HepG2 (cell line): Measurements from ENCODE around the gene AK4. TPM values are rescaled to one million over a fixed set of nuclear protein-coding genes. Genes with fewer than 3 reads are reported as not detected.

Experiments
- ATAC-seq: fragments of 200-7000 bp; cut with Tn5 transposase; 3 replicates; pipeline ENCODE4 v1.9.1; 2020; ENCODE audit warnings: mild to moderate bottlenecking, moderate library complexity
- BruUV-seq: library from RNA; stranded (reverse); fragments of 400-500 nt; replicated peaks from 2 replicates; lab custom pipeline; 2021; lab: Mats Ljungman, UMichigan
- CTCF ChIA-PET: fragments of 300-600 bp; formaldehyde crosslinking; extraction: SDS; loops from one replicate; lab custom pipeline; 2021; ENCODE audit warnings: low total read pairs, inconsistent platforms, low intra/inter-chr PET ratio; lab: Yijun Ruan, JAX
- POLR2A ChIA-PET: fragments of 350-600 bp; sonication (Branson Sonifier 250); formaldehyde crosslinking; loops from one replicate; lab custom pipeline; 2020; ENCODE audit warnings: antibody characterized with exemption, inconsistent platforms; lab: Yijun Ruan, JAX
- DNase-seq: peaks from one replicate; pipeline ENCODE4 v3.0.0-alpha.2; 2015; ENCODE audit warnings: low spot score
- FAIRE-seq: peaks from 3 replicates; lab custom pipeline; 2011; peaks lifted over from hg19 to GRCh38; lab: Jason Lieb, UNC
- H2AFZ ChIP-seq: one replicate; pipeline ENCODE4 v1.6.1; 2011; ENCODE audit warnings: low read length, inconsistent platforms
- H3K27ac ChIP-seq: fragments of 300-600 bp; 3 replicates; pipeline ENCODE4 v1.8.0; 2011; ENCODE audit warnings: mixed run types, mild to moderate bottlenecking, mixed read lengths, low read length, inconsistent platforms; ENCODE audit not compliant: insufficient read depth; ENCODE audit errors: extremely low read length
- H3K27me3 ChIP-seq, 2 experiments: fragments of 200-600 bp in 1 of 2; 2 replicates in 1 of 2; 3 replicates in 1 of 2; pipeline versions ENCODE4 v1.6.0 to v1.8.0; 2011; ENCODE audit warnings: low read length in 2 of 2, mild to moderate bottlenecking in 2 of 2, moderate library complexity in 2 of 2, inconsistent platforms in 1 of 2; ENCODE audit not compliant: insufficient read depth in 2 of 2, control insufficient read depth in 1 of 2
- H3K36me3 ChIP-seq, 2 experiments: fragments of 200-600 bp in 1 of 2; replicated peaks in 1 of 2; 2 replicates in 1 of 2; 3 replicates in 1 of 2; pipeline versions ENCODE4 v1.5.1 to v1.8.0; 2011; ENCODE audit warnings: low read length in 2 of 2, inconsistent platforms in 1 of 2; ENCODE audit not compliant: insufficient read depth in 2 of 2, control insufficient read depth in 1 of 2
- H3K4me1 ChIP-seq: 2 replicates; pipeline ENCODE4 v1.5.1; 2012; ENCODE audit warnings: low read length, inconsistent platforms; ENCODE audit not compliant: insufficient read depth
- H3K4me2 ChIP-seq: 2 replicates; pipeline ENCODE4 v1.6.0; 2011; ENCODE audit warnings: low read depth, low read length, inconsistent platforms
- H3K4me3 ChIP-seq, 3 experiments: fragments of 200-600 bp in 1 of 3; sonication (generic), shearing (Covaris generic) in 1 of 3; replicated peaks in 1 of 3; 2 replicates each; pipeline ENCODE4 v1.5.1; 2011 to 2016; ENCODE audit warnings: low read length in 3 of 3, inconsistent platforms in 2 of 3, low read depth in 2 of 3, mild to moderate bottlenecking in 2 of 3, control low read depth in 1 of 3, mixed read lengths in 1 of 3; ENCODE audit not compliant: insufficient read depth in 1 of 3
- H3K79me2 ChIP-seq: one replicate; pipeline ENCODE4 v1.6.1; 2011; ENCODE audit warnings: low read length, inconsistent platforms; ENCODE audit not compliant: insufficient read depth
- H3K9ac ChIP-seq: 2 replicates; pipeline ENCODE4 v1.6.0; 2011; ENCODE audit warnings: mild to moderate bottlenecking, low read depth, low read length, inconsistent platforms; ENCODE audit not compliant: insufficient read depth
- H3K9me3 ChIP-seq: 2 replicates; pipeline ENCODE4 v1.5.1; 2012; ENCODE audit warnings: mild to moderate bottlenecking, low read length
- H4K20me1 ChIP-seq: 2 replicates; pipeline ENCODE4 v1.6.0; 2011; ENCODE audit warnings: inconsistent platforms, mild to moderate bottlenecking, low read length, moderate library complexity; ENCODE audit not compliant: insufficient read depth
- CEBPZ ChIP-seq: IDR thresholded peaks from 2 replicates; pipeline ENCODE4 v1.6.1; 2012; ENCODE audit warnings: low read length, improper control_type of control experiment
- KDM1A ChIP-seq: IDR thresholded peaks from 2 replicates; pipeline ENCODE4 v1.6.1; 2016; ENCODE audit warnings: missing compliant biosample characterization
- KLF11 ChIP-seq: IDR thresholded peaks from 2 replicates; pipeline ENCODE4 v1.6.1; 2016; ENCODE audit warnings: missing compliant biosample characterization
- NBN ChIP-seq: fragments of 450-650 bp; conservative IDR thresholded peaks from 2 replicates; pipeline ENCODE4 v1.6.1; 2017
- PAWR ChIP-seq: sonication (generic); formaldehyde crosslinking; IDR thresholded peaks from 2 replicates; pipeline ENCODE4 v1.4.0; 2020; ENCODE audit warnings: missing genetic modification reagents, mild to moderate bottlenecking, borderline replicate concordance
- WGBS: methylation state at CpG from one replicate; pipeline ENCODE4 v1.1.6; 2017; ENCODE audit warnings: low lambda C conversion rate; 5-methylcytosine and 5-hydroxymethylcytosine counted together
- in situ Hi-C: cut with HindIII; loops from 2 replicates; pipeline ENCODE4 v1.10.0; 2017; ENCODE audit warnings: low pct_unique_long_range_greater_than_20kb; ENCODE audit not compliant: extremely low pct_ligation_motif_present
- intact Hi-C: fragments of 100-400 bp; cut with micrococcal nuclease; formaldehyde crosslinking; loops from one replicate; pipeline ENCODE4 v1.10.0; 2022; ENCODE audit not compliant: unreplicated experiment
- polyA plus RNA-seq, 8 experiments: library from polyadenylated mRNA; depleted of rRNA in 3 of 8; stranded (reverse) in 7 of 8; unstranded in 1 of 8; fragments of >200 nt; fragmentation: Illumina TruSeq in 4 of 8; extraction: Trizol in 4 of 8; gene quantifications; 2 replicates each; pipeline versions ENCODE4 v1.2.1 to v1.2.3, GENCODE V29; 2011 to 2016; ENCODE audit warnings: low read depth in 4 of 8, missing spikeins in 1 of 8, mixed read lengths in 1 of 8; ENCODE audit not compliant: insufficient read depth in 1 of 8
- total RNA-seq, 5 experiments: library from RNA; depleted of rRNA; stranded (reverse); fragments of >200 nt; fragmentation: Illumina TruSeq; extraction: Trizol; gene quantifications; 2 replicates each; pipeline ENCODE4 v1.2.3, GENCODE V29; 2016; ENCODE audit warnings: low read depth in 1 of 5

Gene AK4
- total and polyA plus RNA-seq, 2 of the 13 experiments (the other 11 are each of a cell fraction or from before 2014, with no cell fraction given): 110 to 160 TPM

- BruUV-seq: no TSS peak
- TF ChIP-seq CEBPZ (no peak), PAWR (CRISPR knock-in tag) (no peak), KLF11 (CRISPR knock-in tag) (no peak), KDM1A (CRISPR knock-in tag) (no peak), NBN (no peak)
- in situ Hi-C loops: no loop called here
- Histone ChIP-seq H3K9ac (no peak overlapping the region), H3K4me1 (peaks cover 56% of the 10 kb centered on the region), H2AFZ (no peak overlapping the region), H3K79me2 (peaks cover 99% of the 10 kb centered on the region), H3K27ac (no peak overlapping the region), H3K36me3 (peaks cover 1 to 21% of the 10 kb centered on the region in 2 experiments; a peak in 3 of 5 replicates), H3K4me3 (no peak overlapping the region), H3K4me2 (no peak overlapping the region), H3K27me3 (no peaks in the 10 kb centered on the region), H3K9me3 (no peaks in the 10 kb centered on the region), H4K20me1 (peaks cover 65% of the 10 kb centered on the region)
- POLR2A ChIA-PET: interaction anchor here (1.2 kb wide), 1 partner anchor 20 kb away, joined by 3 read pairs; no protein-coding TSS in a partner anchor
- DNase-seq: no peak
- intact Hi-C loops: no loop called here
- CTCF ChIA-PET: no interaction called here
- ATAC-seq: no peak
- no peak for FAIRE-seq
- 100% methylated on average over 1 of the region's 1 CpG for WGBS
These were observed 33.0 kb downstream of the AK4 start for GRCh38 chr1:65180977-65181376.
